Measurements from ENCODE around the gene SERBP1.
"Not testable (repeated sequence)": the region's sequence is repeated elsewhere in the genome, so short reads cannot be mapped to it uniquely, and the experiment has no call there.

The SERBP1 gene

GRCh38 chr1:67439277-67440029 is 9.3 kb upstream of the SERBP1 start:
- DNase-seq, result no peak

- no peak for DNase-seq
Observed at GRCh38 chr1:67437961-67438360, 7.8 kb upstream of the SERBP1 start.

- no peak for DNase-seq
Observed at GRCh38 chr1:67436511-67437055, 6.4 kb upstream of the SERBP1 start.

- DNase-seq, result no peak
Observed at GRCh38 chr1:67434491-67434890, 4.3 kb upstream of the SERBP1 start.

GRCh38 chr1:67433837-67434236 is 3.6 kb upstream of the SERBP1 start:
- DNase-seq, result no peak

GRCh38 chr1:67432745-67433144 is 2.5 kb upstream of the SERBP1 start:
- no peak for DNase-seq

- DNase-seq, result no peak
Observed at GRCh38 chr1:67431869-67432578, 1.8 kb upstream of the SERBP1 start.

- no peak for DNase-seq
Observed at GRCh38 chr1:67431156-67431765, 1.1 kb upstream of the SERBP1 start.

- DNase-seq, result peak; percentile 12
Observed at GRCh38 chr1:67429528-67430357, 459 bp downstream of the SERBP1 start.

GRCh38 chr1:67429011-67429527 is 1.1 kb downstream of the SERBP1 start:
- DNase-seq, result no peak

- DNase-seq, result no peak
Observed at GRCh38 chr1:67427947-67428346, 2.3 kb downstream of the SERBP1 start.

GRCh38 chr1:67427465-67427864 is 2.7 kb downstream of the SERBP1 start:
- no peak for DNase-seq

GRCh38 chr1:67420835-67421492 is 9.2 kb downstream of the SERBP1 start:
- DNase-seq, result no peak

- no peak for DNase-seq
Observed at GRCh38 chr1:67418839-67419586, 11.2 kb downstream of the SERBP1 start.

- not testable (repeated sequence) for DNase-seq
Observed at GRCh38 chr1:67417733-67418132, 12.5 kb downstream of the SERBP1 start.

GRCh38 chr1:67415041-67415440 is 15.2 kb downstream of the SERBP1 start:
- no peak for DNase-seq

- DNase-seq, result no peak
Observed at GRCh38 chr1:67414574-67414973, 15.6 kb downstream of the SERBP1 start.

GRCh38 chr1:67413101-67413500 is 17.1 kb downstream of the SERBP1 start:
- not testable (repeated sequence) for DNase-seq

- DNase-seq, result no peak
Observed at GRCh38 chr1:67408148-67408547, 22.1 kb downstream of the SERBP1 start.

GRCh38 chr1:67407498-67407897 is 22.7 kb downstream of the SERBP1 start:
- DNase-seq, result no peak

Measured in midbrain (tissue), 1 donor.